ENCODE measurements around the gene AMPH. TPM values are rescaled to one million over a fixed set of nuclear protein-coding genes. Genes with fewer than 3 reads are reported as not detected.

Gene AMPH
- total RNA-seq, 1 experiment from 2014 or later, result not detected

GRCh38 chr7:38679419-38679818 is 48.2 kb upstream of the AMPH start (continued):
- TF ChIP-seq ATF3 (IDR thresholded peaks at IDR 0.05) (no peak), TCF7L2 (IDR thresholded peaks at IDR 0.05; ENCODE audit: borderline replicate concordance, extremely low read depth, insufficient read depth, insufficient read length) (no peak), JUND (IDR thresholded peaks at IDR 0.05) (no peak), ELF1 (IDR thresholded peaks at IDR 0.05; ENCODE audit: borderline replicate concordance, low read depth) (no peak), EZH2phosphoT487 (IDR thresholded peaks at IDR 0.05; ENCODE audit: borderline replicate concordance) (no peak)

- POLR2A ChIA-PET, result no interaction called here
- no peaks in the 10 kb centered on the region for H3K9me2 ChIP-seq (ENCODE audit: insufficient read depth)
Measured at GRCh38 chr7:38678698-38679054, 47.5 kb upstream of the AMPH start.

More at GRCh38 chr7:38678698-38679054, 47.5 kb upstream of the AMPH start:
- TF ChIP-seq CEBPB (IDR thresholded peaks at IDR 0.05; ENCODE audit: low read depth), result no peak
- TF ChIP-seq ATF3 (IDR thresholded peaks at IDR 0.05), result no peak
- no peak for TF ChIP-seq SIN3A (IDR thresholded peaks at IDR 0.05; ENCODE audit: low read depth)
- no peak for TF ChIP-seq SP1 (IDR thresholded peaks at IDR 0.05; ENCODE audit: low read depth)
- no peak for TF ChIP-seq ZNF274 (IDR thresholded peaks at IDR 0.05; ENCODE audit: low read depth, low read length)
- no peak for TF ChIP-seq REST (IDR thresholded peaks at IDR 0.05; ENCODE audit: low read depth)
- no peak for TF ChIP-seq CBX3 (IDR thresholded peaks at IDR 0.05; ENCODE audit: low read depth)
- no peak for TF ChIP-seq TCF7L2 (IDR thresholded peaks at IDR 0.05; ENCODE audit: borderline replicate concordance, extremely low read depth, insufficient read depth, insufficient read length)
- TF ChIP-seq SRF (IDR thresholded peaks at IDR 0.05; ENCODE audit: low read depth), result no peak
- Histone ChIP-seq H2AFZ (ENCODE audit: low read depth, low read length, poor library complexity, severe bottlenecking) (no peak overlapping the region), H3K27ac (ENCODE audit: low read depth, low read length) (no peak overlapping the region), H3K9ac (ENCODE audit: low read length) (no peak overlapping the region), H3K36me3 (ENCODE audit: control insufficient read depth in 1 of 2, insufficient read depth in 2 of 2, low read length in 2 of 2) (no peaks in the 10 kb centered on the region), H3K4me3 (replicated peaks in 1 of 2; ENCODE audit: low read depth in 1 of 2, low read length in 2 of 2) (no peak overlapping the region), H3K27me3 (ENCODE audit: insufficient read depth, low read length) (peaks cover 55% of the 10 kb centered on the region), H3K9me3 (ENCODE audit: control insufficient read depth in 1 of 2, insufficient read depth in 1 of 2, low read depth in 1 of 2, low read length in 2 of 2) (no peaks in the 10 kb centered on the region), H3K4me1 (ENCODE audit: control insufficient read depth in 1 of 2, insufficient read depth in 2 of 2, low read length in 2 of 2) (no peaks in the 10 kb centered on the region), H3K4me2 (ENCODE audit: low read length) (no peak overlapping the region), H3K79me2 (ENCODE audit: insufficient read depth, low read length) (no peaks in the 10 kb centered on the region), H4K20me1 (ENCODE audit: insufficient read depth) (no peaks in the 10 kb centered on the region)
- no peak for DNase-seq (ENCODE audit: low read depth, low spot score)
- no peak for ATAC-seq
- RAD21 ChIA-PET (ENCODE audit: low non-redundant PET in 1 of 2, low total read pairs in 2 of 2, uncharacterized antibody in 2 of 2, unreplicated experiment in 2 of 2), result no interaction called here
- CTCF ChIA-PET, result no interaction called here
- intact Hi-C loops (cut with micrococcal nuclease), result no loop called here
- BruUV-seq (replicated peaks), result no TSS peak

Data from HCT116 (cell line).